ENCODE measurements around the gene TSPAN16. TPM values are rescaled to one million over a fixed set of nuclear protein-coding genes. Genes with fewer than 3 reads are reported as not detected.

Gene TSPAN16
- total and polyA plus RNA-seq, 2 of the 13 experiments (the other 11 are each of a cell fraction or from before 2014, with no cell fraction given): not detected

- TF ChIP-seq PAXIP1 (CRISPR knock-in tag; conservative IDR thresholded peaks at IDR 0.05) (peak; percentile 27; the same call in 1 of the 2 replicates), ZNF558 (CRISPR knock-in tag; IDR thresholded peaks at IDR 0.05; ENCODE audit: borderline replicate concordance) (no peak), RXRA (CRISPR knock-in tag; IDR thresholded peaks at IDR 0.05) (no peak), FIP1L1 (IDR thresholded peaks at IDR 0.05; ENCODE audit: borderline replicate concordance, insufficient read depth, low read depth, low read length) (no peak), RFXANK (CRISPR knock-in tag; IDR thresholded peaks at IDR 0.05) (no peak), STAG1 (CRISPR knock-in tag; IDR thresholded peaks at IDR 0.05) (0 out of 2 replicates have a peak, but pooled peaks have one; percentile 4), KLF6 (CRISPR knock-in tag; IDR thresholded peaks at IDR 0.05) (no peak), MED13 (CRISPR knock-in tag; IDR thresholded peaks at IDR 0.05) (no peak), PAF1 (CRISPR knock-in tag; IDR thresholded peaks at IDR 0.05) (no peak), AFF4 (CRISPR knock-in tag; IDR thresholded peaks at IDR 0.05) (no peak), ZBTB10 (CRISPR knock-in tag; IDR thresholded peaks at IDR 0.05; ENCODE audit: borderline replicate concordance) (0 out of 2 replicates have a peak, but pooled peaks have one; percentile 29), NR0B2 (CRISPR knock-in tag; IDR thresholded peaks at IDR 0.05) (no peak), MAZ (IDR thresholded peaks at IDR 0.05; ENCODE audit: borderline replicate concordance, low read depth, low read length) (peak; percentile 57), MAZ (CRISPR knock-in tag; IDR thresholded peaks at IDR 0.05; ENCODE audit: low read depth) (no peak), HINFP (CRISPR knock-in tag; IDR thresholded peaks at IDR 0.05; ENCODE audit: low read depth) (no peak), ZNF776 (CRISPR knock-in tag; IDR thresholded peaks at IDR 0.05) (no peak)
Measured at GRCh38 chr19:11339254-11340098, 43.5 kb downstream of the TSPAN16 start, which contains the start of gene RAB3D (continued).
